ENCODE results near the gene CSPG5. TPM values are rescaled to one million over a fixed set of nuclear protein-coding genes. Genes with fewer than 3 reads are reported as not detected.

Gene CSPG5
- total RNA-seq, 1 experiment from 2014 or later = 3.8 TPM

GRCh38 chr3:47605652-47606051, 27.0 kb upstream of the CSPG5 start:
- no TSS peak for BruUV-seq (replicated peaks)
- no peak for ATAC-seq
- ChIA-PET RAD21 (ENCODE audit: low non-redundant PET in 1 of 2, low total read pairs in 2 of 2, uncharacterized antibody in 2 of 2, unreplicated experiment in 2 of 2) (no interaction called here), CTCF (no interaction called here), POLR2A (no interaction called here)
- intact Hi-C loops (cut with micrococcal nuclease) = no loop called here
- H3K79me2 ChIP-seq (ENCODE audit: insufficient read depth, low read length) = peaks cover 12% of the 10 kb centered on the region; the same call in 1 of the 2 replicates
- H3K9me3 ChIP-seq (ENCODE audit: control insufficient read depth in 1 of 2, insufficient read depth in 1 of 2, low read depth in 1 of 2, low read length in 2 of 2) = no peaks in the 10 kb centered on the region
- TF ChIP-seq CTCF (IDR thresholded peaks at IDR 0.05 in 2 of 3, conservative IDR thresholded peaks at IDR 0.05 in 1 of 3; ENCODE audit: borderline replicate concordance in 1 of 3, insufficient read depth in 1 of 3, low read depth in 2 of 3, low read length in 2 of 3) (no peak), ZFX (IDR thresholded peaks at IDR 0.05) (no peak), SIN3A (IDR thresholded peaks at IDR 0.05; ENCODE audit: low read depth) (no peak), JUND (IDR thresholded peaks at IDR 0.05) (no peak), POLR2A (IDR thresholded peaks at IDR 0.05; ENCODE audit: borderline replicate concordance, extremely low read depth, insufficient read depth, insufficient read length) (no peak), EGR1 (IDR thresholded peaks at IDR 0.05; ENCODE audit: low read depth) (no peak), FOSL1 (IDR thresholded peaks at IDR 0.05; ENCODE audit: low read depth) (no peak), ATF3 (IDR thresholded peaks at IDR 0.05) (no peak), YY1 (IDR thresholded peaks at IDR 0.05; ENCODE audit: extremely low read depth, insufficient replicate concordance, low read depth, low read length) (no peak), CBX3 (IDR thresholded peaks at IDR 0.05; ENCODE audit: low read depth) (no peak), ZNF274 (IDR thresholded peaks at IDR 0.05; ENCODE audit: low read depth, low read length) (no peak), RAD21 (IDR thresholded peaks at IDR 0.05; ENCODE audit: low read depth) (no peak), MAX (IDR thresholded peaks at IDR 0.05) (no peak)
- TF ChIP-seq, protein P1, sequence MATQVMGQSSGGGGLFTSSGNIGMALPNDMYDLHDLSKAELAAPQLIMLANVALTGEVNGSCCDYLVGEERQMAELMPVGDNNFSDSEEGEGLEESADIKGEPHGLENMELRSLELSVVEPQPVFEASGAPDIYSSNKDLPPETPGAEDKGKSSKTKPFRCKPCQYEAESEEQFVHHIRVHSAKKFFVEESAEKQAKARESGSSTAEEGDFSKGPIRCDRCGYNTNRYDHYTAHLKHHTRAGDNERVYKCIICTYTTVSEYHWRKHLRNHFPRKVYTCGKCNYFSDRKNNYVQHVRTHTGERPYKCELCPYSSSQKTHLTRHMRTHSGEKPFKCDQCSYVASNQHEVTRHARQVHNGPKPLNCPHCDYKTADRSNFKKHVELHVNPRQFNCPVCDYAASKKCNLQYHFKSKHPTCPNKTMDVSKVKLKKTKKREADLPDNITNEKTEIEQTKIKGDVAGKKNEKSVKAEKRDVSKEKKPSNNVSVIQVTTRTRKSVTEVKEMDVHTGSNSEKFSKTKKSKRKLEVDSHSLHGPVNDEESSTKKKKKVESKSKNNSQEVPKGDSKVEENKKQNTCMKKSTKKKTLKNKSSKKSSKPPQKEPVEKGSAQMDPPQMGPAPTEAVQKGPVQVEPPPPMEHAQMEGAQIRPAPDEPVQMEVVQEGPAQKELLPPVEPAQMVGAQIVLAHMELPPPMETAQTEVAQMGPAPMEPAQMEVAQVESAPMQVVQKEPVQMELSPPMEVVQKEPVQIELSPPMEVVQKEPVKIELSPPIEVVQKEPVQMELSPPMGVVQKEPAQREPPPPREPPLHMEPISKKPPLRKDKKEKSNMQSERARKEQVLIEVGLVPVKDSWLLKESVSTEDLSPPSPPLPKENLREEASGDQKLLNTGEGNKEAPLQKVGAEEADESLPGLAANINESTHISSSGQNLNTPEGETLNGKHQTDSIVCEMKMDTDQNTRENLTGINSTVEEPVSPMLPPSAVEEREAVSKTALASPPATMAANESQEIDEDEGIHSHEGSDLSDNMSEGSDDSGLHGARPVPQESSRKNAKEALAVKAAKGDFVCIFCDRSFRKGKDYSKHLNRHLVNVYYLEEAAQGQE (IDR thresholded peaks at IDR 0.05; ENCODE audit: low read depth) = no peak
- TF ChIP-seq, protein P2, sequence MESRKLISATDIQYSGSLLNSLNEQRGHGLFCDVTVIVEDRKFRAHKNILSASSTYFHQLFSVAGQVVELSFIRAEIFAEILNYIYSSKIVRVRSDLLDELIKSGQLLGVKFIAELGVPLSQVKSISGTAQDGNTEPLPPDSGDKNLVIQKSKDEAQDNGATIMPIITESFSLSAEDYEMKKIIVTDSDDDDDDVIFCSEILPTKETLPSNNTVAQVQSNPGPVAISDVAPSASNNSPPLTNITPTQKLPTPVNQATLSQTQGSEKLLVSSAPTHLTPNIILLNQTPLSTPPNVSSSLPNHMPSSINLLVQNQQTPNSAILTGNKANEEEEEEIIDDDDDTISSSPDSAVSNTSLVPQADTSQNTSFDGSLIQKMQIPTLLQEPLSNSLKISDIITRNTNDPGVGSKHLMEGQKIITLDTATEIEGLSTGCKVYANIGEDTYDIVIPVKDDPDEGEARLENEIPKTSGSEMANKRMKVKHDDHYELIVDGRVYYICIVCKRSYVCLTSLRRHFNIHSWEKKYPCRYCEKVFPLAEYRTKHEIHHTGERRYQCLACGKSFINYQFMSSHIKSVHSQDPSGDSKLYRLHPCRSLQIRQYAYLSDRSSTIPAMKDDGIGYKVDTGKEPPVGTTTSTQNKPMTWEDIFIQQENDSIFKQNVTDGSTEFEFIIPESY (IDR thresholded peaks at IDR 0.05; ENCODE audit: extremely low read depth, insufficient replicate concordance, low read length) = no peak
- no peak overlapping the region for H2AFZ ChIP-seq (ENCODE audit: low read depth, low read length, poor library complexity, severe bottlenecking)
- H3K36me3 ChIP-seq (ENCODE audit: control insufficient read depth in 1 of 2, insufficient read depth in 2 of 2, low read length in 2 of 2) = peaks cover 24 to 26% of the 10 kb centered on the region in 2 experiments; a peak in 3 of 4 replicates
- H3K4me1 ChIP-seq (ENCODE audit: control insufficient read depth in 1 of 2, insufficient read depth in 2 of 2, low read length in 2 of 2) = no peaks in the 10 kb centered on the region
- H3K27ac ChIP-seq (ENCODE audit: low read depth, low read length) = no peak overlapping the region
- H3K4me3 ChIP-seq (replicated peaks in 1 of 2; ENCODE audit: low read depth in 1 of 2, low read length in 2 of 2) = no peak overlapping the region
- H3K4me2 ChIP-seq (ENCODE audit: low read length) = no peak overlapping the region
- DNase-seq (ENCODE audit: low read depth, low spot score) = no peak
- H3K27me3 ChIP-seq (ENCODE audit: insufficient read depth, low read length) = no peaks in the 10 kb centered on the region
- H4K20me1 ChIP-seq (ENCODE audit: insufficient read depth) = 0 out of 2 replicates have a peak, but pooled peaks cover 3% of the 10 kb centered on the region
- H3K9ac ChIP-seq (ENCODE audit: low read length) = no peak overlapping the region
- H3K9me2 ChIP-seq (ENCODE audit: insufficient read depth) = no peaks in the 10 kb centered on the region

All from HCT116 (cell line).